Epithelial cell of esophagus (primary cell): ENCODE measurements around the gene TAF5.

Source experiments
- DNase-seq: peaks from one replicate; pipeline ENCODE4 v3.0.0; 2010; ENCODE audit warnings: low read depth
- H3K4me3 ChIP-seq: 2 replicates; pipeline ENCODE4 v1.5.1; 2011; ENCODE audit warnings: mild to moderate bottlenecking, low read length, control low read depth
- CTCF ChIP-seq: IDR thresholded peaks from 2 replicates; pipeline ENCODE4 v1.5.1; 2011; ENCODE audit warnings: low read depth, mild to moderate bottlenecking, low read length, control low read depth, inconsistent platforms; ENCODE audit not compliant: insufficient read depth; ENCODE audit errors: missing control alignments

Gene TAF5

DNA sequence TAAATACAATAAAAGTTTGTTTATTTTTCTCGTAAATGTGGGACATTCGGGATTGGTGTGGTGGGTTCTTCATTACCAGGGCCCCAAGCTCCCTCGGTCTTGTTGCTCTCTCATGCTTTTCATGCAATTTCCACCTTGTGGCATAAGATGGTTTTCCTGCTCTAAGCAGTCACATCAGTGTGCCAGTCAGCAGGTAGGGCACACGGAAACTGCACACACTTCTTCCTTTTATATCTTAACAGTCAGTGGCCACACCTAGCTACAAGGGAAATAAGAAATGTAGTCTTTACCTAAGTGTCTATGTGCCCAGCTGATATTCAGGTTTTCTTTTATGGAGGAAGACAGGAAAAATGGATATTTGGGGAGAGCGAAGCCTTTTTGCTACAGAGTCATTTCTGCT lies 6.5 kb downstream of the TAF5 start:
- no peak overlapping the region for H3K4me3 ChIP-seq
- TF ChIP-seq CTCF = no peak
- DNase-seq = no peak

- H3K4me3 ChIP-seq = no peak overlapping the region
- no peak for TF ChIP-seq CTCF
- DNase-seq = no peak
Observed at GRCh38 chr10:103382769-103383168, 15.0 kb downstream of the TAF5 start.

DNA sequence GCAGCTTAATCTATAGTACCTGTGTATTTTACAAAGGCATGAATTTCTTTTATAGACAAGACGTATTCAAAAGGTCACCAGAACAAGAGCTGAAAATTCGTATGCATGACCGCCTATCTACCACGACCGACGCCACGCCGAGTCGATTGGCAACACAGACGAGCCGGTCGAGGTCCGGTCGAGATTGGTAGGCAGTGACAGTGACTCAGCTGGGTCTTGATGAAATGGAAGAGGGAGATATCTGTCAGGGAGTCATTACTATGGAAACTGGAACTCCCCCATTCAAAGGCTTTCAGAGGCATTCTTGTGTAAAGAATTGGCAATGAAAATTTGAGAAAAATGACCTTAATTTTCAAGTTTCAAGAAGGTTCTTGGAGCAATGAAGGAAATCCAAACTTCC lies 26.4 kb downstream of the TAF5 start:
- TF ChIP-seq CTCF = no peak
- no peak overlapping the region for H3K4me3 ChIP-seq
- no peak for DNase-seq

GRCh38 chr10:103395754-103396066 lies 27.9 kb downstream of the TAF5 start:
- H3K4me3 ChIP-seq = peak overlapping the region; percentile 99
- peak; percentile 11 for DNase-seq
- no peak for TF ChIP-seq CTCF

DNA sequence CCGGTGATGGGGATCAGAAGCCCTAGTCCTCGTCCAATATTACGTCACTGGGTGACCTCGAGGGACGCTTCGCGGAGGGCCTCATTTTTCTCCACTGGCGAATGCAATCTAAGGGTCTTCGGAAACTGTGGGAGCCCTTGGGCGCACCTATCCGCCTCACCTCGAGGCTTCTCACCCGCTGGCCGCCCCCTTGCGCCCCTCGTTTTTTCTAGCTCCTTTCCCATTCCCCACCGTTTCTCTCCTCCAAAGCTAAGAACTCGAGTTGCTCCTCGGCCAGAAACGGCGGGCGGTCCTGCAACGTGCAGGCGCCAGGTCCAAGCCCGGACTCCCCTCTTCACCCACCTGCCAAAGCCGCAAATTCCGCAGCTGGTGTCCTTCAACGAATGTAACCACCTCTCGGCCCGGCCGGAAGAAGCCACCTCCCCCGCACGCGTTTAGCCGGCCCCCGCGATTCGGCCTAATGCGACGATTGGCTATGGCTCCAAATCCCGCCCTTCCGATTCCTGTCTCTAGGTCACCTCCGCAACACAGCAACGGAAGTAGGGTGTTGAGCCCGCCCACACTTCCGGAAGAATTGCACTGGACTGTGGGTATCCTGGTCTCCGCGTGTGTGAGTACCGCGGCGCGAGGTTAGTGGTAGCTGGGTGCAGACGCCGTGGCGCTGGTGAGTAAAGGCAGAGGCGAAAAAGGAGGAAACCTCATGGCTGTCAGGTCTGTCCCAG lies 28.5 kb downstream of the TAF5 start, which contains the start of the genes ATP5MK and PDCD11:
ATP5MK (minus strand) TSS at position 409 of the 722 bp plus-strand sequence. CDS start 4,018 bp downstream, outside the sequence.
PDCD11 (plus strand) TSS at position 560 of the 722 bp plus-strand sequence. CDS start 1,801 bp downstream, outside the sequence.
- DNase-seq = peak; percentile 99
- peak within 1 kb of the TSS; percentile 99 for H3K4me3 ChIP-seq
- peak; percentile 23 for TF ChIP-seq CTCF

DNA sequence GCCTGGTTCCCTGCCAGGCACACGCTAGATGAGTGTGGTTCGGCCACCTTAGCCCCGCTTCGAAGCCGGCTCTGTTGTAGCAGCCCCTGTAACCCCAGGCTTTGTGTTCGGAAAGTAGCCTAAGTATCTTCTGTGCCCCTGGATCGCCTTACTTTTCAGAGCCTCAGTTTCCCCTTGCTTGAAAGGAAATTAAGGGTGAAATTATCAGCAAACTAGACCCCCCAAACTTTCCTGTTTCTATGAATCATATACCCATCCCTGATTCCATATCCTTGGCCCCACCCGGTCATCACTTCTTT lies 29.0 kb downstream of the TAF5 start:
- peak; percentile 6 for DNase-seq
- no peak for TF ChIP-seq CTCF
- peak overlapping the region; percentile 99 for H3K4me3 ChIP-seq

- DNase-seq = peak; percentile 51
- H3K4me3 ChIP-seq = peak overlapping the region; percentile 99
- no peak for TF ChIP-seq CTCF
Observed at GRCh38 chr10:103397191-103397825, 29.5 kb downstream of the TAF5 start.
